NOMO-1 treated with dmso at 0.1 percent for 144 hours (cell line): ENCODE results near the gene KLRG1.

Experiments
- DNase-seq: peaks from one replicate; lab custom pipeline; 2025; ENCODE audit not compliant: unreplicated experiment; lab: John Stamatoyannopoulos, UW

KLRG1 gene

DNA sequence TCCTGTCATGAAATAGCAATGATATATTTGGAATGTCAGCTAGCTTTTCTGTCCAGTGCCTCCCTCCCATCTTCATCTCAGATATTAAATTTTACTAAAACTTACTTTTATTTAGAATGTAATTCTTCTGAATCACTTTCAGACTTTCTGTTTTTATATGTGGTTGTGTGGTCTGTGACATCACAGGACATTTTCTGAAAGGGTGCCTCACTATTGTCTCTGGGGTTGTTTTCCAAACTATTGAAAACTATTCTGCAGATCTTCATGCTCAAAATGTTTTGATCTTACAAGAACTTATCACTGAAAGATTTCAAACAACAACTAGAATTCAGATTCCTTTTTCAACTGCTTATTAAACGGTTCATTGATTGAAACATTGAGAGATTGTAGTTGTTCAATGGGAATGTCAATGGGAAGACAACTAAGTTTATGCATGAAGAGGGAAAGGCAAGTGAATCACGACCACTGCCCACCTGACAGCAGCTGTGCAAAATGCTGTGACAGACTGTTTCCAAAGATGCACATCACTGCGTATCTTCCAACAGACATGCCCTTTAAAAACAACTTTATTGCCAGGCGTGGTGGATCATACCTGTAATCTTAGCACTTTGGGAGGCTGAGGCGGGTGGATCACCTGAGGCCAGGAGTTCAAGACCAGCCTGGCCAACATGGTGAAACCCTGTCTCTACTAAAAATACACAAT is 51.3 kb downstream of the KLRG1 start:
- DNase-seq = no peak

DNA sequence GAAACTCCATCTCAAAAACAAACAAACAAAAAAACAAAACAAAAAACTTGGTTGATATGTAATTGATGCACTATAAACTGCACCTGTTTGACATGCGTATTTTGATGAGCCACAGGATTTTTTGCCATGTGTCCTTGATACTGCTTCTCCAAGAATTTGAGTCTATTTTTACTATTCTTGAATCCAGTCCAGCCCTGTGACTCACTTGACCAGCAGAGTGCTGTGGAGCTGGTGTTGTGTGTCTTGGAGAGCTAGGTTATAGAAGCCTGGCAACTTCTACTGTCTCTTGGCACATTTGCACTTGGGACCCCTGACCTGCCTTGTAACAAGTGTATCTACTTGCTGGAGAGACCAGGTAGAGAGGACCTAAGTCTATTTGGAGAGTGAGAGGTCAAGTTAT is 52.0 kb downstream of the KLRG1 start:
- DNase-seq = no peak

DNA sequence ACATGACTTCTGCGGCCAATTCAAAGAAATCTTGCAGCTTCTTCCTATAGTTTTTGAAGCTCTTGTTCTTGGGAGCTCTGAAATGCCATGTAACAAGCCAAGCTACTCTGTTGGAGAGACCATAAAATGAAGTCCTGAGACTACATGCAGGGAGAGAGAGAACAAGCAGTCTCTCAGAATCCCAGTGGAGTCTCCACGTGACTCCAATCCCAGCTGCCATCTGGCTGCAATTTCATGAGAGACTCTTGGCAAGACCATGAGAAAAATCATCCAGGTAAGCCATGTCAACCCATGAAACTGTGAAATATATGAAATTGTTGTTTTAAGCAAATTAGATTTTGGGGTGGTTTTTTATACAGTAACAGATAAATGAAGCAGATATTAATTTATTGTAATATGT is 54.4 kb downstream of the KLRG1 start:
- no peak for DNase-seq

DNA sequence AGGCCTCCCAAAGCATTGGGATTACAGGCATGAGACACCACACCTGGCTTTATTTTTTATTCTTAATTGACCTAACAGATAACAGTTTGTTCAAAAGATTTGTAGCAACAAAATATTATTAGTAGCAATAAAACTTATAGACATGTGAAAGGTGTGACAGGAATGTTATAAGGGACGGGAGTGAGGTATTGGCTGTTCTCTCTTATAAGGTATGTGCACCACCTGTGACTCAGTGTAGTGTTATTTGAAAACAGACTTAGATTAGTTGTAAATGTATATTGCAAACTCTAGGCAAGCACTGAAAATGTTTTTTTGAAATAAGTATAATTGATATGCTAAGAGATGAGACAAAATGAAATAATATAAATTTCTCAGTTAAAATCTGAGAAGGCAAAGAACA is 57.8 kb downstream of the KLRG1 start:
- no peak for DNase-seq

DNA sequence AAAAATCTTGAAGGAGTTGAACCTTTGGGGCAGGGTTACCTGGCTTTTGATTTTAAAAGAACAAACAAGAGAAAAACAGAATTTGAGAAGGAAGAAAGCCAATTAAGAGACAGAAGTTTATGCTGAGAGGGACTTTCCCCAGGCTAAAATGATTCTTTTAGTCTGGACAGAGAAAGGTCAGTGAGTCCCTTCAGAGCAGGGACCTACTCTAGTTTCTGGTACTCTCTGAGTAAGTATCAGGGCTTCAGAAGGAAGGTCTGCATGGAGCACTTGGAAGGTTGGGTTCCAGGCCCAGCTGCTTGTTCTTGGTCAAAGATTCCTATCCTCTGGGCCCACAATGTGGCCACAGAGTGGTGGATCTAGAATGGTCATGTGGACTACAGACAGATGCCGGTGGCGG is 59.6 kb downstream of the KLRG1 start:
- no peak for DNase-seq

DNA sequence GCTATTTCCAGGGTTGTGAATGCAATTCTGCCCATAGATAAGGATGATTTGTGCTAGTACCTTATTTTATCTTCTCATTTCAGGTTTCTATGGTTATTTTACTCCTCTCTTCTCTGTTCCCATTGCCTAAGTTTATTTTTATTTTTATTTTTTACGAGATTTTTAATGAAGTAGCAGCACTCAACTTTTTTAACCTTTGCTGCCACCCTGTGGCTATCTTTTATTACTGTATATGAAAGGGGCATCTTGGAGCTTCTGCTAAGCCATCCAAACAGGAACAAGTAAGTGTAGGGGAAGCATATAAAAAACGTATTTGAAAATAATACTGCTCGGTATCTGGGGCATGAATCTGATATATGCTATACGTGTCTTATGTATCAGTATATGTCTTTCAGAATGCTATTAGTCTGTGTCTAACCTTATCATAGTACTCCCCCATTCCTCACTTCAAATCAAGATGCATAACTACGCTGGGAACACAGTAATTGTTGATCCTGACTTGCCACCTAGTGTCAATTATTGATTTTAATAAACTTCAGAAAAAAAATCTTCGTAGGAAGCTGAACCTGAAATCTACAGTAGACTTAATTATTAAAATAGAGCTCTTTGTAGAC is 60.3 kb downstream of the KLRG1 start:
- peak; percentile 33 for DNase-seq

DNA sequence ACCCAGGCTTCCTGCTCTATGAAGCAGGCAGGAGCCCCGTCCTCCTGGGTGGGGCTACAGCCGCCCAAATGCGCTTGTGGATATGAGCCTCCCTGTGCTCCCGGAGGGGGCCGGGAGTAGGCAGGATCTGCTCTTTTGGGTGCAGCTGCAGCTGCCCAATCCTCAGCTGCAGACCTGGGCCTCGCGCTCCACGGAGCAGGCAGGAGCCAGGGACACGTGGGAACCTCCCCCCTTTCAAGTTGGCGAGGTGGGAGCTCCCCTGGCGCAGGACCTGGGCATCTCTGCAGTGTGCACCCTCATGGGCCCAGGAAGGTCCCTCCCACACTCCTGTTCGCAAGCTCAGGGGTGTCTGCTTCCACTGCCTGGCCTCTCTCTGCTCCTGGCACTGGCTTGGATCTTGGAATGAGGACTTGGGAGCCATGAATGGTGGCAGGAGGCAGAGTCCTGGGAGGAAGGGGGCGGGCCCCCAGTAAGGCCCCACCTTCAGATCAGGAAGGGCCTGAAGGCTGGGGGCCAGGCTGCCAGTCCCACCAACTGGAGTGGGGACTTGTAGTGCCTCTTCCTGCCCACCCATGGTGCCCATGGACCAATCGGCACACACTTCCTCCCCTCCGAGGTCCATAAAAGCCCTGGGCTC is 61.3 kb downstream of the KLRG1 start:
- no peak for DNase-seq

DNA sequence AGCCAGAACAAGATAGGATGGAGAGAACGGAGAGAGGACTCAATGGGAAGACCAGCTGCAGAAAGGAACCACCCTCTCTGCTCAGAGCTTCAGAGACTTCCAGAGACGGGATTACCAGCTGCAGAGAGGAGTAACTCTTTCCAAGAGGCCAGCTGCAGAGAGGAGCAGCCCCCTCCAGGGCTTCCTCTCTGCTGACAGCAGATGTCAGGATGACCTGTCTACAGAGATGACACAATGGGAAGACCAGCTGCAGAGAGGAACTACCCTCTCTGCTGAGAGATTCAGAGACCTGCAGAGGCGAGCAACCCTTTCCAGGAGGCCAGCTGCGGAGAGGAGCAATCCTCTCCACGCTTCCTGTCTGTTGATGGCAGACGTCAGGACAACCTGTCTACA is 61.8 kb downstream of the KLRG1 start:
- no peak for DNase-seq

DNA sequence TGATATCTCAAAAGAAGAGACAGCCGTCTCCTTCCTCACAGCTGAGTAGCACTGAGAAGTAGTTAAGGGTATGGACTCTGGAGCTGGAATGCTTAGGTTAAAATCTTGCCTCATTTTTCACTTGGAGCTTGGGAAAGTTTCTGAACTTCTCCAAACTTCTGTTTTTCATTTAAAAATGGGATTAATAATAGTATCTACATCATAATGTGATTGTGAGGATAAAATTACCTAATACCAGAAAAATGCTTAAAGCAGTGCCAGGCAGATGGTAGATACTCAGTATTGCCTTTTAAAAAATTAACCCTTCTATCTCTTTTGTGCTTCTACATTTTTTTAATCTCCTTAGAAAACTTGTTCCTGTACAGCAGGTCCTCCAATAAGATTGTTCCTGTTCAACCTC is 63.3 kb downstream of the KLRG1 start:
- no peak for DNase-seq
